KOPT-K1 (cell line): ENCODE results near the gene SYT3.

Source experiments
- H3K27ac ChIP-seq: fragments of 200-600 bp; sonication (generic); 2 replicates; pipeline ENCODE4 v1.5.1; 2016; ENCODE audit warnings: antibody characterized with exemption, mild to moderate bottlenecking, low read depth, low read length; ENCODE audit not compliant: poor library complexity, severe bottlenecking
- H3K36me3 ChIP-seq: fragments of 200-600 bp; sonication (generic); 2 replicates; pipeline ENCODE4 v1.5.1; 2017; ENCODE audit warnings: antibody characterized with exemption, mild to moderate bottlenecking, low read length, moderate library complexity; ENCODE audit not compliant: insufficient read depth
- H3K9me3 ChIP-seq: fragments of 200-600 bp; sonication (generic); 2 replicates; pipeline ENCODE4 v1.5.1; 2017; ENCODE audit warnings: antibody characterized with exemption, low read length, mild to moderate bottlenecking; ENCODE audit not compliant: insufficient read depth, poor library complexity, severe bottlenecking

Gene SYT3, protein sequence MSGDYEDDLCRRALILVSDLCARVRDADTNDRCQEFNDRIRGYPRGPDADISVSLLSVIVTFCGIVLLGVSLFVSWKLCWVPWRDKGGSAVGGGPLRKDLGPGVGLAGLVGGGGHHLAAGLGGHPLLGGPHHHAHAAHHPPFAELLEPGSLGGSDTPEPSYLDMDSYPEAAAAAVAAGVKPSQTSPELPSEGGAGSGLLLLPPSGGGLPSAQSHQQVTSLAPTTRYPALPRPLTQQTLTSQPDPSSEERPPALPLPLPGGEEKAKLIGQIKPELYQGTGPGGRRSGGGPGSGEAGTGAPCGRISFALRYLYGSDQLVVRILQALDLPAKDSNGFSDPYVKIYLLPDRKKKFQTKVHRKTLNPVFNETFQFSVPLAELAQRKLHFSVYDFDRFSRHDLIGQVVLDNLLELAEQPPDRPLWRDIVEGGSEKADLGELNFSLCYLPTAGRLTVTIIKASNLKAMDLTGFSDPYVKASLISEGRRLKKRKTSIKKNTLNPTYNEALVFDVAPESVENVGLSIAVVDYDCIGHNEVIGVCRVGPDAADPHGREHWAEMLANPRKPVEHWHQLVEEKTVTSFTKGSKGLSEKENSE

DNA sequence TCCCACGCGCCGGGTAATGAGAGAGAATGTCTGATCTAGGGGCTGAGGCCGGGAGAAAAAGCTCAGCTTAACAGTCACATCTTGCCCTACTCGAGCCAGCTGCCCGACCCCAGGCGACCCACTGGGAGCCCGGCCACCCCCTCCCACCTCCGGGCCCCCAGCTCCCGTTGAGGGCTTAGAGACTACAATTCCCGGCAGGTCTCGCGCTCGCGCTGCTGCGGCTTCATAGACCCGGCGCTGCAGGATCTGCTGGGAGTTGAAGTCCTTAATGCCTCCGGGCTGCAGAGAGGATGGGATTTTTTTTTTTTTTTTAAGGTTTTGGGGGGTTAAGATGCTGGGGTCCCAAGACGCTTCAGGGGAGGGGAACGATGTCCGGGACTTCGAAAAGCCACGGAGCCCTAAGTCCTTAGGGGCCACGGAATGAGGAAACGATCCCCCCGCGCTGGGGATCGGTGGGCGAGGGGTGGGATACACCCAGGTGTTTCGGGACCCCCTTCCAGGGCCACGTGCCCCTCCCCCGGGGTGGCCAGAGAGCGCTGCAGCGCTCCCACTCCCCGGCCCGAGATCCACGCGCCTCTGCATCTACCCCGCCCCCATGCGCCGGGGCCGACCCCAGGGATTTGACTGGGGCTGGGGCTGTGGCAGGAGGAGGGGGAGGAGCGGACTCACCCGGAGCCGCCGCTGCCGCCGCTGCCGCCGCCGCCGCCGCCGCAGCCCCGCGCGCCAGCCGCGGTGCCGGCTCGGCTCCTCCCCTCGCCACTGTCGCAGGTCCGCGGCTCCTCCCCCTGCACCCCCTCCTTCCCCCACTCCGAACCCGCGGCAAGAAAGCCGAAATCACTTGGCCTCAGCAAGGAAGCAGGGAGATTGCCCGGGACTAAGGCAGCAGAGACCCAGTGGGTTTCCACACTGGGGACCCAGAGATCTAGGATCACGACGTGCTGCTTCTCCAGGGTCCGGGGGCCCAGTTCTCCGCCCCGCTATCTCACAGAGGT is at the start of gene SYT3:
SYT3 (minus strand) TSS at position 761 of the 992 bp plus-strand sequence. CDS start 2,470 bp downstream, outside the sequence.
- peaks cover 13% of the 10 kb centered on the region for H3K9me3 ChIP-seq
- H3K36me3 ChIP-seq: no peaks in the 10 kb centered on the region
- no peak within 1 kb of the TSS for H3K27ac ChIP-seq

GRCh38 chr19:50688766-50689165 is 49.1 kb upstream of the SYT3 start:
- H3K9me3 ChIP-seq: no peaks in the 10 kb centered on the region
- no peak overlapping the region for H3K27ac ChIP-seq
- no peaks in the 10 kb centered on the region for H3K36me3 ChIP-seq

GRCh38 chr19:50686310-50687032 is 46.8 kb upstream of the SYT3 start:
- Histone ChIP-seq H3K36me3 (no peaks in the 10 kb centered on the region), H3K9me3 (no peaks in the 10 kb centered on the region), H3K27ac (no peak overlapping the region)

- Histone ChIP-seq H3K9me3 (no peaks in the 10 kb centered on the region), H3K27ac (no peak overlapping the region), H3K36me3 (no peaks in the 10 kb centered on the region)
These were observed 39.8 kb upstream of the SYT3 start for GRCh38 chr19:50679177-50680125.

DNA sequence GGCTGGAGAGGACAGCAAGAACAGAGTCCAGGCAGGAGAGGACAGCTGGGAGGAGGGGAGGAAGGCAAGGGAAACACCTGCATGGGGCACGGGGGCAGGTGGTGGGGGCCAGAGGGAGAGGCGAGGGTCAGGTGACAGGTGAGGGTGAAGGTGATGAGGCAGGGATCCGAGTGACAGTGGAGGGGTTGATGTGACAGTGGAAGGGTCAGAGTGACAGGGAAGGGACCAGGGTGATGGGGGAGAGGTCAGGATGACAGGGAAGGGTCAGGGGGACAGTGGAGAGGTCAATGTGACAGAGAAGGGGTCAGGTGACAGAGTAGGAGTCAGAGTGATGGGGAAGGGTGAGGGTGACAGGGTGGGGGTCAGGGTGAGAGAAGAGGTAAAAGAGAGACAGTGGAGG is 38.6 kb upstream of the SYT3 start:
- no peak overlapping the region for H3K27ac ChIP-seq
- no peaks in the 10 kb centered on the region for H3K36me3 ChIP-seq

GRCh38 chr19:50677636-50678035 is 38.0 kb upstream of the SYT3 start:
- Histone ChIP-seq H3K9me3 (no peaks in the 10 kb centered on the region), H3K36me3 (no peaks in the 10 kb centered on the region), H3K27ac (no peak overlapping the region)

More for the DNA sequence above, 38.6 kb upstream of the SYT3 start:
- H3K9me3 ChIP-seq: no peaks in the 10 kb centered on the region

DNA sequence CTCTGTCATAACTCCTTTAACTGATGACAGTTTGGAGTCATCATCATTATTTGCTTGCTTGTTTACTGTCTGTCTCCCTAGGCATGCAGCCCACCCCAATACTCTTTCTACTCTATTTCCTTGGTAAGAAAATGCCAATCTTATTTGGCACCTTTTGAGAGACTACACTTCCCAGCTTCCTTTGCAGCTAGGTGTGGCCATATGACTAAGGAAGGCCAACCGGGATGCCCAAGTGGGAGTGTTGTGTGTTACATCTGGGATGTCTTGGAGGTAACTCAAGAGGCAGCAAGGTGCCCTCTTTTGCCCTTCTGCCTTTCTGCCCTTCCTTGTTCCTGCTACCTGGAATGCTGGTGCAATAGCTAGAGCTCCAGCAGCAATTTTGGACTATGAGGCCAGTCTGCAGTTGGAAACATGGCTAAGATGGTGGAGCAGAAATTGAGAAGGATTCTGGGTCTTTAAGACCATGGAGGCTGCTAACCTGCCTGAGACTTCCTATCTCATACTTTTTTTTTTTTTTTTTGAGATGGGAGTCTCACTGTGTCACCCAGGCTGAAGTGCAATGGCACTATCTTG is 37.0 kb upstream of the SYT3 start:
- Histone ChIP-seq H3K9me3 (no peaks in the 10 kb centered on the region), H3K36me3 (no peaks in the 10 kb centered on the region)

DNA sequence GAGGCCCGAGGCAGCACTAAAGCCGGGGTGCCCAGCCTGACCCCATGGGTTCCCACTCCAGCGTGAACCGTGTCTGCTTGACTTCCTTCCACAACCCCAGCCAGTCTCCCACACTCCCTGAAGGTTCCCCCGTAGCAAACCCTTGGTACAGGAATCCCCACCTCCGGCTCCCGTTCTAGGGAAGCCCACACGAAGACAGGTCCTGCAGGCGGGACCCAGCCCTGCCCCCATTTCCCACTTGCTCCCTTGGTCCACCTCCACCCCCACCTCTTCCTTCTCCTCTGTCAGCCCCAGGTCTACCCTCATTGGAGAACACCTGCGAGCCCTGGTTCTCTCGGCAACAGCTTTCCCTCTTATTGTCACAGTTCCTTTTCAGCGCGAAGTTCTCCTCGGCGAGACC is 33.4 kb upstream of the SYT3 start:
- Histone ChIP-seq H3K36me3 (no peaks in the 10 kb centered on the region), H3K9me3 (no peaks in the 10 kb centered on the region), H3K27ac (no peak overlapping the region)

More for the DNA sequence above, 37.0 kb upstream of the SYT3 start:
- H3K27ac ChIP-seq: no peak overlapping the region

- no peaks in the 10 kb centered on the region for H3K36me3 ChIP-seq
- no peak overlapping the region for H3K27ac ChIP-seq
These were observed 30.4 kb upstream of the SYT3 start for GRCh38 chr19:50670102-50670380.

DNA sequence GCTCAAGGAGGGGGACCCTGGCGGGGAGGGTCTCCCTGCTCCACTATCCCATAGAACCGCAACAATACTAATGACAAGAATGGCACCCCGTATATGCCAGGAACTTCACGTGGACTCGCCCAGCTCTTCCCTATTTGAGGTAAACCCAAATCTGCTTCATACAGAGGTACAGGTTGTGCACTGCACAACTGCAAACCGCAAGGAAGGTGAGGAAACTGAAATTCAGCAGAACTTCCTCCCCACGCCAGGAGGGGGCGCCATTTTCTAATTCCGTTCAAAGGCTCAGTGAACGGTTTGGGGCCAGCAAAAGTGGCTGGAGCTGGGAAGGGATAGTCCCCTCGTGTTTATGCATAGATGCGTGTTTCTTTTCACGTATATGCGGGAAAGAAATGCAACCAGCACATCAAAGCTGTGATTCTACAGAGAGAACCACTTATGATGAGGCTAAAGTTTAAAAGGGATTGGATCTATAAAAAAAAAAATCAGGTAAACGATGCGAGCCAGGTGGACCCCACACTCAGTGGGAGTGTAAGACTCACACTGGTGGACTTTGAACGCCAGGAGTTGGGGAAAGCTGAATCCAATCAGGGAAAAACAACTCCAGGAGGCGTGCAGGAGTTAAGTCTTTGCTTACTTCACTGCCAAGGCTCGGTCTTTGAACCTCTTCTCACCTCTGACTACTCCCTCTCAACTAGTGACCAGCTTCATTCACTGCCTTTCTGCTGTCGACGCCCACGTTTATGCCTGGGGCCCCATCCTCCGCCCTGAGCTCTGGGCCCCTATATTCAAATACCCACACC is 29.8 kb upstream of the SYT3 start:
- Histone ChIP-seq H3K9me3 (no peaks in the 10 kb centered on the region), H3K36me3 (no peaks in the 10 kb centered on the region), H3K27ac (no peak overlapping the region)

More at GRCh38 chr19:50670102-50670380, 30.4 kb upstream of the SYT3 start:
- H3K9me3 ChIP-seq: no peaks in the 10 kb centered on the region

- Histone ChIP-seq H3K36me3 (no peaks in the 10 kb centered on the region), H3K27ac (no peak overlapping the region), H3K9me3 (peaks cover 6% of the 10 kb centered on the region)
These were observed 29.2 kb upstream of the SYT3 start for GRCh38 chr19:50668879-50669278.

DNA sequence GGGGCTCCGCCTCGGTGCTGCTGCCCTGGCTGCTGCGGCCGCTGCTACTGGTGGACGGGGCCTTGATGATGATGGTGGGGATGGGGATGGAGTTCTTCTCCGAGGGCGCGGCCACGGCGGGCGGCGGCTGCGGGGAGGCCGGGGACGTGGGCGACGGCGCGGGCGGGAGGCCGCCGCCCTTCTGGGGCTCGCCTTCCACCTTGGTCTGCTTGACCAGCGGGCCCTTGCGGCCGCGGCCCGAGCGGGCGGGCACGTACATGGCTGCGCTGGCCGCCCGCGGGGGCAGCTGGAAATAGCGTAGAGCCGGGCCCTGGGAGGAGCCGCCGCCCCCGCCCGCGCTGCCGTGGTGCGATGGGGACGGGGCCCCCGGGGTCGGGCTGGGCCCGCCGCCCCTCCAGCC is 28.7 kb upstream of the SYT3 start:
- Histone ChIP-seq H3K27ac (no peak overlapping the region), H3K36me3 (no peaks in the 10 kb centered on the region)

GRCh38 chr19:50667759-50668231 is 28.1 kb upstream of the SYT3 start:
- no peaks in the 10 kb centered on the region for H3K36me3 ChIP-seq
- no peak overlapping the region for H3K27ac ChIP-seq
- H3K9me3 ChIP-seq: peaks cover 6% of the 10 kb centered on the region

More for the DNA sequence above, 28.7 kb upstream of the SYT3 start:
- peaks cover 6% of the 10 kb centered on the region for H3K9me3 ChIP-seq
